Nephron (organoid): ENCODE data around the gene IMP3.

ENCODE experiments used
- H3K27ac Mint-ChIP-seq, 3 experiments: 2 replicates each; pipeline ENCODE4 v1.8.0; 2020; ENCODE audit warnings: mixed read lengths in 3 of 3, mild to moderate bottlenecking in 2 of 3, moderate library complexity in 1 of 3
- H3K27me3 Mint-ChIP-seq: 2 replicates; pipeline ENCODE4 v1.8.0; 2021; ENCODE audit warnings: low read depth, mild to moderate bottlenecking, moderate library complexity, mixed read lengths
- H3K36me3 Mint-ChIP-seq: 2 replicates; pipeline ENCODE4 v1.8.0; 2020; ENCODE audit warnings: low read depth, mixed read lengths
- H3K4me1 Mint-ChIP-seq: 2 replicates; pipeline ENCODE4 v1.8.0; 2020; ENCODE audit warnings: mixed read lengths
- H3K4me3 Mint-ChIP-seq, 3 experiments: 2 replicates each; pipeline ENCODE4 v1.8.0; 2020; ENCODE audit warnings: mild to moderate bottlenecking in 3 of 3, mixed read lengths in 3 of 3, moderate library complexity in 2 of 3
- H3K9me3 Mint-ChIP-seq: 2 replicates; pipeline ENCODE4 v1.8.0; 2020; ENCODE audit warnings: mixed read lengths
- TF ChIP-seq, protein P1 (sequence below), 3 experiments: fragments of 200-600 bp; sonication (generic); IDR thresholded peaks; one replicate each; pipeline ENCODE4 v1.5.0; 2021; ENCODE audit warnings: antibody characterized with exemption in 3 of 3; ENCODE audit not compliant: unreplicated experiment in 3 of 3

Gene IMP3

GRCh38 chr15:75659141-75659771 is 19.2 kb upstream of the IMP3 start:
- TF ChIP-seq, protein P1, sequence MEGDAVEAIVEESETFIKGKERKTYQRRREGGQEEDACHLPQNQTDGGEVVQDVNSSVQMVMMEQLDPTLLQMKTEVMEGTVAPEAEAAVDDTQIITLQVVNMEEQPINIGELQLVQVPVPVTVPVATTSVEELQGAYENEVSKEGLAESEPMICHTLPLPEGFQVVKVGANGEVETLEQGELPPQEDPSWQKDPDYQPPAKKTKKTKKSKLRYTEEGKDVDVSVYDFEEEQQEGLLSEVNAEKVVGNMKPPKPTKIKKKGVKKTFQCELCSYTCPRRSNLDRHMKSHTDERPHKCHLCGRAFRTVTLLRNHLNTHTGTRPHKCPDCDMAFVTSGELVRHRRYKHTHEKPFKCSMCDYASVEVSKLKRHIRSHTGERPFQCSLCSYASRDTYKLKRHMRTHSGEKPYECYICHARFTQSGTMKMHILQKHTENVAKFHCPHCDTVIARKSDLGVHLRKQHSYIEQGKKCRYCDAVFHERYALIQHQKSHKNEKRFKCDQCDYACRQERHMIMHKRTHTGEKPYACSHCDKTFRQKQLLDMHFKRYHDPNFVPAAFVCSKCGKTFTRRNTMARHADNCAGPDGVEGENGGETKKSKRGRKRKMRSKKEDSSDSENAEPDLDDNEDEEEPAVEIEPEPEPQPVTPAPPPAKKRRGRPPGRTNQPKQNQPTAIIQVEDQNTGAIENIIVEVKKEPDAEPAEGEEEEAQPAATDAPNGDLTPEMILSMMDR (IDR thresholded peaks at IDR 0.05; ENCODE audit: unreplicated experiment in 3 of 3), result no peak
- Mint-ChIP-seq H3K4me1 (peaks cover 14% of the 10 kb centered on the region), H3K36me3 (peaks cover 26% of the 10 kb centered on the region), H3K4me3 (no peak overlapping the region), H3K27me3 (no peaks in the 10 kb centered on the region), H3K9me3 (no peaks in the 10 kb centered on the region), H3K27ac (no peak overlapping the region)

DNA sequence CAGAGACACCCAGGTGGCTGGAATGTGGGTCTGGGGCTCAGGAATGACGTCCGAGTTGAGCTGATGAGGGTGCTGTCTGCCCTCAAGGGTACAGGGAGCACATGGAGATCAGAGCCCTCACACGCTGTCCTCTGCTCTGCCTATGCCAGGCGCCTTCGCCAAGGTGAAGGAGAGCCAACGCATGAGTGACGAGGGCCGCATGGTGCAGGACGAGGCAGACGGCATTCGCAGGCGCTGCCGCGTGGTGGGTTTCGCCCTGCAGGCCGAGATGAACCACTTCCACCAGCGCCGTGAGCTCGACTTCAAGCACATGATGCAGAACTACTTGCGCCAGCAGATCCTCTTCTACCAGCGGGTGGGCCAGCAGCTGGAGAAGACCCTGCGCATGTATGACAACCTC is 16.8 kb upstream of the IMP3 start:
- H3K9me3 Mint-ChIP-seq, result no peaks in the 10 kb centered on the region
- H3K4me1 Mint-ChIP-seq, result peaks cover 30% of the 10 kb centered on the region
- no peak overlapping the region for H3K27ac Mint-ChIP-seq
- no peaks in the 10 kb centered on the region for H3K27me3 Mint-ChIP-seq
- no peak overlapping the region for H3K4me3 Mint-ChIP-seq
- peaks cover 26% of the 10 kb centered on the region for H3K36me3 Mint-ChIP-seq
- TF ChIP-seq, protein P1 (IDR thresholded peaks at IDR 0.05; ENCODE audit: unreplicated experiment in 3 of 3), result no peak

- Mint-ChIP-seq H3K36me3 (peaks cover 27% of the 10 kb centered on the region), H3K4me1 (peaks cover 29% of the 10 kb centered on the region), H3K9me3 (no peaks in the 10 kb centered on the region), H3K27ac (peak overlapping the region in 1 of 3 experiments; percentile 3), H3K27me3 (no peaks in the 10 kb centered on the region), H3K4me3 (no peak overlapping the region)
- TF ChIP-seq, protein P1 (IDR thresholded peaks at IDR 0.05; ENCODE audit: unreplicated experiment in 3 of 3), result no peak
Observed at GRCh38 chr15:75656331-75656730, 16.3 kb upstream of the IMP3 start.

DNA sequence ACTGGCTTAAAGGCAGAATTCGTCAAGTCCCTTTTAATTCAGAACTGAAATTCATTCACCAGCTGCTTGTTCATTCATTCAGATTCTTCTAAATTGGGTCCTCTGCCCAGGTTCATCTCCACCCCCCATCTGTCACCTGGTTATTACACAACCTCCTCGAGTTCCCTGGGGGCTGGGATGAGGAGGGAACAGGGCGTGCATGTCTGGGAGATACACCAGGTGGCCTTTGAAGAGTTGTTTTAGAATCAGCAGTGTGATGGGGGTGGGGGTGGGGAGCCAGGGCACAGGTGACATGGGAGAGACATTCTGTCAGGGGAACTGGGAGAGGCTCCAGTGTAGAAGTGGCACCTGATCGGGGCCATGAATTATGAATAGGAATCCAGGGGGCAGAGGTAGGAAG is 15.9 kb upstream of the IMP3 start:
- Mint-ChIP-seq H3K4me1 (peaks cover 31% of the 10 kb centered on the region), H3K9me3 (no peaks in the 10 kb centered on the region), H3K36me3 (peaks cover 31% of the 10 kb centered on the region), H3K27me3 (no peaks in the 10 kb centered on the region), H3K27ac (peak overlapping the region in 1 of 3 experiments; percentile 3), H3K4me3 (no peak overlapping the region)
- TF ChIP-seq, protein P1 (IDR thresholded peaks at IDR 0.05; ENCODE audit: unreplicated experiment in 3 of 3), result no peak

GRCh38 chr15:75654201-75654907 is 14.3 kb upstream of the IMP3 start:
- TF ChIP-seq, protein P1 (IDR thresholded peaks at IDR 0.05; ENCODE audit: unreplicated experiment in 3 of 3), result no peak
- Mint-ChIP-seq H3K27ac (no peak overlapping the region), H3K9me3 (no peaks in the 10 kb centered on the region), H3K27me3 (no peaks in the 10 kb centered on the region), H3K4me3 (peak overlapping the region in 1 of 3 experiments; percentile 8), H3K36me3 (peaks cover 39% of the 10 kb centered on the region), H3K4me1 (peaks cover 42% of the 10 kb centered on the region)
